Immature natural killer cell (primary cell): Measurements from ENCODE around the gene CLDN7. TPM values are rescaled to one million over a fixed set of nuclear protein-coding genes. Genes with fewer than 3 reads are reported as not detected.

Source experiments
- DNase-seq, 3 donors: peaks; one replicate each; pipeline ENCODE4 v3.0.0; 2022; ENCODE audit warnings: mixed read lengths in 1 of 3
- H3K27ac Mint-ChIP-seq, 6 donors: one replicate each; pipeline ENCODE4 v1.8.0; 2020; ENCODE audit warnings: mixed read lengths in 6 of 6, mild to moderate bottlenecking in 5 of 6, inconsistent platforms in 4 of 6, moderate library complexity in 3 of 6
- H3K27me3 Mint-ChIP-seq, 3 donors: one replicate each; pipeline ENCODE4 v1.8.0; 2020 to 2021; ENCODE audit warnings: low read depth in 3 of 3, mild to moderate bottlenecking in 3 of 3, mixed read lengths in 3 of 3, moderate library complexity in 3 of 3, inconsistent platforms in 1 of 3
- H3K36me3 Mint-ChIP-seq, 3 donors: one replicate each; pipeline ENCODE4 v1.8.0; 2020; ENCODE audit warnings: mixed read lengths in 3 of 3, inconsistent platforms in 2 of 3, mild to moderate bottlenecking in 2 of 3
- H3K4me1 Mint-ChIP-seq, 2 donors: one replicate each; pipeline ENCODE4 v1.8.0; 2020; ENCODE audit warnings: inconsistent platforms in 2 of 2, mild to moderate bottlenecking in 2 of 2, mixed read lengths in 2 of 2, moderate library complexity in 1 of 2
- H3K4me3 Mint-ChIP-seq, 5 donors: one replicate each; pipeline ENCODE4 v1.8.0; 2020; ENCODE audit warnings: mild to moderate bottlenecking in 5 of 5, mixed read lengths in 5 of 5, inconsistent platforms in 3 of 5, moderate library complexity in 3 of 5
- H3K9me3 Mint-ChIP-seq, 6 donors: one replicate each; pipeline ENCODE4 v1.8.0; 2020; ENCODE audit warnings: mild to moderate bottlenecking in 6 of 6, mixed read lengths in 6 of 6, inconsistent platforms in 4 of 6, moderate library complexity in 3 of 6
- polyA plus RNA-seq, 3 donors: library from polyadenylated mRNA; unstranded; fragments of 300-500 nt; fragmentation: Illumina TruSeq; gene quantifications; one replicate each; pipeline ENCODE4 v1.2.3, GENCODE V29; 2021

The CLDN7 gene
- polyA plus RNA-seq, 3 donors from 2014 or later: 2.5 to 8.7 (median 3.7) TPM

GRCh38 chr17:7214300-7215135, 47.8 kb downstream of the CLDN7 start:
- Mint-ChIP-seq H3K4me3 (peak overlapping the region; percentile 82 to 90 (median 87)), H3K36me3 (no peaks in the 10 kb centered on the region), H3K27ac (peak overlapping the region; percentile 84 to 97 (median 96)), H3K27me3 (peaks cover 18 to 24% (median 19%) of the 10 kb centered on the region in 3 donors), H3K4me1 (peaks cover 37 to 40% of the 10 kb centered on the region in 2 donors), H3K9me3 (no peaks in the 10 kb centered on the region)
- peak; percentile 97 for DNase-seq

GRCh38 chr17:7213895-7214299, 48.4 kb downstream of the CLDN7 start:
- Mint-ChIP-seq H3K27me3 (peaks cover 18 to 24% (median 19%) of the 10 kb centered on the region in 3 donors), H3K36me3 (no peaks in the 10 kb centered on the region), H3K27ac (peak overlapping the region; percentile 84 to 97 (median 96)), H3K4me1 (peaks cover 31 to 34% of the 10 kb centered on the region in 2 donors), H3K4me3 (peak overlapping the region; percentile 82 to 90 (median 87)), H3K9me3 (no peaks in the 10 kb centered on the region)
- DNase-seq: no peak

GRCh38 chr17:7211491-7212273, 50.6 kb downstream of the CLDN7 start:
- peak overlapping the region in 3 of 6 donors; percentile 27 to 65 (median 62) for H3K27ac Mint-ChIP-seq
- H3K36me3 Mint-ChIP-seq: no peaks in the 10 kb centered on the region
- no peak overlapping the region for H3K4me3 Mint-ChIP-seq
- peaks cover 20 to 25% (median 22%) of the 10 kb centered on the region in 3 donors for H3K27me3 Mint-ChIP-seq
- no peak for DNase-seq
- no peaks in the 10 kb centered on the region for H3K9me3 Mint-ChIP-seq
- H3K4me1 Mint-ChIP-seq: peaks cover 28 to 29% of the 10 kb centered on the region in 2 donors

Other genes with a start within 250 kb of the CLDN7 start
- 100 to 1,000 TPM; 449 to 922 (median 670) TPM for gene RNASEK, start 249.9 kb downstream of the CLDN7 start, polyA plus RNA-seq
- gene BCL6B, start 239.4 kb downstream of the CLDN7 start, polyA plus RNA-seq: under 1 TPM in 1 of 3 donors, not detected in 2; 0.10 TPM
- gene SLC16A13, start 226.5 kb downstream of the CLDN7 start, polyA plus RNA-seq: 1 to 10 TPM in 2 of 3 donors, under 1 TPM in 1; 0.49 to 2.6 (median 2.1) TPM
- 1 to 10 TPM; 1.2 to 3.9 (median 3.1) TPM for gene SLC16A11, start 218.4 kb downstream of the CLDN7 start, polyA plus RNA-seq
- gene CLEC10A, start 182.2 kb downstream of the CLDN7 start, polyA plus RNA-seq: 10 to 100 TPM in 2 of 3 donors, under 1 TPM in 1; 0.72 to 13.5 (median 11.7) TPM
- 1 to 10 TPM in 1 of 3 donors, under 1 TPM in 1, not detected in 1; 0.57 to 3.2 TPM for gene ASGR2, start 147.7 kb downstream of the CLDN7 start, polyA plus RNA-seq
- under 1 TPM; 0.55 to 0.84 (median 0.81) TPM for gene ASGR1, start 83.1 kb downstream of the CLDN7 start, polyA plus RNA-seq
- gene DLG4, start 42.6 kb downstream of the CLDN7 start, polyA plus RNA-seq: under 1 TPM in 1 of 3 donors, not detected in 2; 0.36 TPM
- 100 to 1,000 TPM; 138 to 180 (median 141) TPM for gene ACADVL, start 42.5 kb downstream of the CLDN7 start, polyA plus RNA-seq
- gene DVL2, start 28.0 kb downstream of the CLDN7 start, polyA plus RNA-seq: 10 to 100 TPM; 19.4 to 28.5 (median 25.2) TPM
- 10 to 100 TPM; 11.9 to 41.4 (median 17.7) TPM for gene PHF23, start 23.0 kb downstream of the CLDN7 start, polyA plus RNA-seq
- gene GABARAP, start 20.0 kb downstream of the CLDN7 start, polyA plus RNA-seq: 100 to 1,000 TPM; 764 to 982 (median 905) TPM
- 10 to 100 TPM; 33.2 to 61.1 (median 57.8) TPM for gene CTDNEP1, start 10.7 kb downstream of the CLDN7 start, polyA plus RNA-seq
- 100 to 1,000 TPM in 1 of 3 donors, 10 to 100 TPM in 2; 65.0 to 108 (median 89.0) TPM for gene ELP5, start 10.3 kb downstream of the CLDN7 start, polyA plus RNA-seq
- under 1 TPM in 1 of 3 donors, not detected in 2; 0.26 TPM for gene SLC2A4, start 19.2 kb upstream of the CLDN7 start, polyA plus RNA-seq
- gene YBX2, start 32.2 kb upstream of the CLDN7 start, polyA plus RNA-seq: not detected
- gene EIF5A, start 45.1 kb upstream of the CLDN7 start, polyA plus RNA-seq: 100 to 1,000 TPM; 235 to 814 (median 797) TPM
- gene GPS2, start 52.9 kb upstream of the CLDN7 start, polyA plus RNA-seq: 100 to 1,000 TPM; 100 to 129 (median 123) TPM
- 1 to 10 TPM in 2 of 3 donors, under 1 TPM in 1; 0.58 to 2.8 (median 1.4) TPM for gene NEURL4, start 66.9 kb upstream of the CLDN7 start, polyA plus RNA-seq
- 100 to 1,000 TPM; 137 to 227 (median 214) TPM for gene ACAP1, start 74.1 kb upstream of the CLDN7 start, polyA plus RNA-seq
- 10 to 100 TPM in 1 of 3 donors, 1 to 10 TPM in 2; 5.5 to 13.0 (median 9.4) TPM for gene KCTD11, start 89.7 kb upstream of the CLDN7 start, polyA plus RNA-seq
- gene TMEM95, start 92.7 kb upstream of the CLDN7 start, polyA plus RNA-seq: not detected
- gene TNK1, start 118.6 kb upstream of the CLDN7 start, polyA plus RNA-seq: under 1 TPM in 2 of 3 donors, not detected in 1; 0.21 to 0.29 TPM
- gene PLSCR3, start 132.0 kb upstream of the CLDN7 start, polyA plus RNA-seq: 10 to 100 TPM; 38.1 to 82.5 (median 54.2) TPM
- 100 to 1,000 TPM in 1 of 3 donors, 10 to 100 TPM in 2; 30.7 to 116 (median 60.7) TPM for gene TMEM256, start 141.6 kb upstream of the CLDN7 start, polyA plus RNA-seq
- gene NLGN2, start 145.4 kb upstream of the CLDN7 start, polyA plus RNA-seq: not detected
- not detected for gene SPEM1, start 157.8 kb upstream of the CLDN7 start, polyA plus RNA-seq
- not detected for gene SPEM2, start 163.1 kb upstream of the CLDN7 start, polyA plus RNA-seq
- not detected for gene SPEM3, start 166.4 kb upstream of the CLDN7 start, polyA plus RNA-seq
- 10 to 100 TPM; 15.9 to 27.9 (median 16.4) TPM for gene TMEM102, start 173.0 kb upstream of the CLDN7 start, polyA plus RNA-seq
- not detected for gene FGF11, start 177.0 kb upstream of the CLDN7 start, polyA plus RNA-seq
- gene CHRNB1, start 182.6 kb upstream of the CLDN7 start, polyA plus RNA-seq: 10 to 100 TPM; 32.4 to 41.3 (median 38.5) TPM
- 10 to 100 TPM in 1 of 3 donors, 1 to 10 TPM in 2; 4.4 to 25.8 (median 8.3) TPM for gene ZBTB4, start 217.2 kb upstream of the CLDN7 start, polyA plus RNA-seq
- not detected for gene SLC35G6, start 219.0 kb upstream of the CLDN7 start, polyA plus RNA-seq
- gene POLR2A, start 221.9 kb upstream of the CLDN7 start, polyA plus RNA-seq: 10 to 100 TPM; 16.0 to 67.8 (median 25.7) TPM